ENCODE results near the gene TMEM114.

DNA sequence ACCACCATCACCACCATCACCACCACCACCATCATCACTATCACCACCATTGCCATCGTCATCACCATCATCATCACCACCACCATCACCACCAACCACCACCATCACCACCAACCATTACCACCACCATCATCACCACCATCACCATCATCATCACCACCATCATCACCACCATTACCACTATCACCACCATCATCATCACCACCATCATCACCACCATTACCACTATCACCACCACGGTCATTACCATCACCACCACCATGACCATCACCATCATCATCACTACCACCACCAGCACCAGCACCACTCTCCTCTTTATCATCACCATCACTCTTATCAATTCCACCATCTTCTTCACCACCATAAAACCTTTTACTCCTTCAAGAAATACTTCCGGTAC, 1.1 kb upstream of the TMEM114 start:
- TF ChIP-seq TAF1 (IDR thresholded peaks at IDR 0.05; ENCODE audit: borderline replicate concordance, insufficient read depth, low read length): no peak
- TF ChIP-seq POLR2AphosphoS5 (IDR thresholded peaks at IDR 0.05; ENCODE audit: low read depth, low read length): no peak
- no peak for TF ChIP-seq FOXP2 (optimal IDR thresholded peaks at IDR 0.05; ENCODE audit: borderline replicate concordance, extremely low read depth, extremely low read length, insufficient read depth)
- no peak for TF ChIP-seq SIN3A (IDR thresholded peaks at IDR 0.05; ENCODE audit: borderline replicate concordance, insufficient read depth, low read length)

All from PFSK-1 (cell line).